Activated CD8-positive, alpha-beta memory T cell treated with anti-CD3 and anti-CD28 coated beads for 36 hours (primary cell): ENCODE results near the gene CDKN1C. TPM values are rescaled to one million over a fixed set of nuclear protein-coding genes. Genes with fewer than 3 reads are reported as not detected.
"Not testable (repeated sequence)": the region's sequence is repeated elsewhere in the genome, so short reads cannot be mapped to it uniquely, and the experiment has no call there.

Source experiments
- CTCF ChIA-PET: fragments of 350-600 bp; sonication (Branson Sonifier 250); formaldehyde crosslinking; loops from one replicate; lab custom pipeline; 2021; ENCODE audit warnings: antibody characterized with exemption; lab: Charles Lee
- POLR2A ChIA-PET: fragments of 350-600 bp; sonication (Branson Sonifier 250); formaldehyde crosslinking; loops from one replicate; lab custom pipeline; 2021; ENCODE audit warnings: antibody characterized with exemption; lab: Charles Lee
- total RNA-seq, 2 experiments: library from RNA; stranded (reverse); gene quantifications; one replicate each; pipeline ENCODE4 v1.2.3, GENCODE V29; 2021

CDKN1C gene
- total RNA-seq, 2 experiments from 2014 or later = 0.40 to 0.55 TPM

- POLR2A ChIA-PET = interaction anchor here (1.0 kb wide), 1 partner anchor 16 kb away, joined by 4 read pairs; the partner anchor contains the start of gene PHLDA2
- CTCF ChIA-PET = interaction anchor here (1.9 kb wide), 1 partner anchor 21 kb away, joined by 6 read pairs; no protein-coding TSS in a partner anchor
Observed at GRCh38 chr11:2913019-2913431, 27.4 kb upstream of the CDKN1C start.

DNA sequence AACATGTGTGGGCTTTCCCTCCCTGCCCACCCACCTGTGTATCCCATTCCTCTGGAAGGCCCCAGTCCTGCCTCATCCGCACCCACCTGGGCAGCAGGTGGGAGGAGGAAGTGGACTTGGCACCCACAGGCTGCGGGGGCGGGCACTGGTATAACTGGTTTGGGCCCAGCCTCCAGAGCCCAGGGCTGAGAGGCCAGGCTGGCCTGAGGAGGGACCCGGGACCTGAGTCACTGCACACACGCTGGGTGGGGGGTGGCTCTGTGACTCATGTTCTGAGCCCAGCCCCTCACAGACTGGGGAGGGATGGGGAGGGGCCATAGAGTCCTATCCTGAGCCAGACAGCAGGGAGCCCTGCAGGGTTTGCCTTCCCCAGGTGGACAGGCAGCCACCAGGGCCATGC, 26.9 kb upstream of the CDKN1C start:
- ChIA-PET POLR2A (no interaction called here), CTCF (interaction anchor here (1.3 kb wide), 1 partner anchor 100 kb away, joined by 3 read pairs; no protein-coding TSS in a partner anchor)

GRCh38 chr11:2911785-2912391, 26.3 kb upstream of the CDKN1C start:
- ChIA-PET CTCF (interaction anchor here (1.3 kb wide), 1 partner anchor 101 kb away, joined by 3 read pairs; no protein-coding TSS in a partner anchor), POLR2A (no interaction called here)

- POLR2A ChIA-PET = no interaction called here
Observed at GRCh38 chr11:2911088-2911784, 25.7 kb upstream of the CDKN1C start.

DNA sequence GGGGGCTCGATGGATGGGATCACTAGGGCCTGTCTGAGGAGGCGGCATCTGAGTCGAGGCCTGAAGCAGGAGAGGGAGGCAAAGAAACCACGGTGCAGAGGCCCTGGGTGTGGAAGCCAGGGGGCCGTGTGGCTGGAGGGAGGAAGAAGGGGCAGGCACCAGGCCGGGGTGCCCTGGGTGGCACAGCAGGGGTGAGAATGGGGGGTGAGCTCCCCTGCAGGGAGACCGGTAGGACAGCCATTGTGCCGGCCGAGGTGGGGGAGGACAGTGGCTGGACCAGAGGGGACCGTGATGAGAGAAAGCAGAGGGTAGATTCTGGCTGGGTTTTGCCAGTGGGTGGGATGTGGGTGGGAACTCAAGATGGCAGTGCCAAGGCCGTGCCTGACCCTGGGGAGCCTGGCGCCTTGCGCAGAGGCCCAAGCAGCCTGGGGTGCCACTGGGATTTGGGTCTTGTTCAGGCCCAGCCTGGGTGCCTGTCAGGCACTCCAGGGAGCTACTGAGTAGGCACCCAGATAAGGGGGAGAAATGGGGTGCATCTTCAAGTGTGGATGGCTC, 24.9 kb upstream of the CDKN1C start:
- ChIA-PET CTCF (no interaction called here), POLR2A (no interaction called here)

More at GRCh38 chr11:2911088-2911784, 25.7 kb upstream of the CDKN1C start:
- CTCF ChIA-PET = interaction anchor here (1.3 kb wide), 1 partner anchor 102 kb away, joined by 3 read pairs; no protein-coding TSS in a partner anchor

- ChIA-PET POLR2A (interaction anchor here (0.5 kb wide), 1 partner anchor 12 kb away, joined by 6 read pairs; no protein-coding TSS in a partner anchor), CTCF (interaction anchor here (0.6 kb wide), 1 partner anchor 186 kb away, joined by 3 read pairs; no protein-coding TSS in a partner anchor)
Observed at GRCh38 chr11:2909133-2909902, 23.7 kb upstream of the CDKN1C start.

- CTCF ChIA-PET = no interaction called here
- POLR2A ChIA-PET = no interaction called here
Observed at GRCh38 chr11:2908130-2908529, 22.6 kb upstream of the CDKN1C start.

- CTCF ChIA-PET, POLR2A ChIA-PET: not testable (repeated sequence)
Observed at GRCh38 chr11:2905299-2905698, 19.7 kb upstream of the CDKN1C start.

GRCh38 chr11:2904153-2905052, 18.8 kb upstream of the CDKN1C start:
- ChIA-PET CTCF (interaction anchor here (0.5 to 3.2 kb wide), 5 partner anchors 12 to 71 kb away, joined by 3 to 10 read pairs (median 3); no protein-coding TSS in a partner anchor), POLR2A (no interaction called here)

DNA sequence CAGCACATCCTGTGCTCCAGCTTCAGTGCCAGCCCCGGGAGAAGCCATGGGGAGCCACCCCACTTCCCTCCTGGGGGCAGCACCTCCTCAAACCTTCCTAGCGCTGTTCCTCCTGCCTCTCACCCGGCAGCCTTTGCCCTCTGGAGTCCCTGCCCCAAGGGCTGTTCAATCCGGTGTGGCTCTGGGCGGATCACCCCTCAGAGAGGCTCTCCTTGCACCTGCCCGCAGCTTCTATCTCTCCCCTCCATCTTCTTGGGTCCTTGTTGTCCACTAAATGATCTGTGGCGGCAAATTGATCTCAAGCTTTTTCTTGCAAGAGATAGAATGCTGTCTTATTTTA, 18.1 kb upstream of the CDKN1C start:
- POLR2A ChIA-PET = interaction anchor here (1.7 to 2.4 kb wide), 2 partner anchors 12 to 26 kb away, joined by 8 to 14 read pairs; partner anchors contain the start of gene PHLDA2

DNA sequence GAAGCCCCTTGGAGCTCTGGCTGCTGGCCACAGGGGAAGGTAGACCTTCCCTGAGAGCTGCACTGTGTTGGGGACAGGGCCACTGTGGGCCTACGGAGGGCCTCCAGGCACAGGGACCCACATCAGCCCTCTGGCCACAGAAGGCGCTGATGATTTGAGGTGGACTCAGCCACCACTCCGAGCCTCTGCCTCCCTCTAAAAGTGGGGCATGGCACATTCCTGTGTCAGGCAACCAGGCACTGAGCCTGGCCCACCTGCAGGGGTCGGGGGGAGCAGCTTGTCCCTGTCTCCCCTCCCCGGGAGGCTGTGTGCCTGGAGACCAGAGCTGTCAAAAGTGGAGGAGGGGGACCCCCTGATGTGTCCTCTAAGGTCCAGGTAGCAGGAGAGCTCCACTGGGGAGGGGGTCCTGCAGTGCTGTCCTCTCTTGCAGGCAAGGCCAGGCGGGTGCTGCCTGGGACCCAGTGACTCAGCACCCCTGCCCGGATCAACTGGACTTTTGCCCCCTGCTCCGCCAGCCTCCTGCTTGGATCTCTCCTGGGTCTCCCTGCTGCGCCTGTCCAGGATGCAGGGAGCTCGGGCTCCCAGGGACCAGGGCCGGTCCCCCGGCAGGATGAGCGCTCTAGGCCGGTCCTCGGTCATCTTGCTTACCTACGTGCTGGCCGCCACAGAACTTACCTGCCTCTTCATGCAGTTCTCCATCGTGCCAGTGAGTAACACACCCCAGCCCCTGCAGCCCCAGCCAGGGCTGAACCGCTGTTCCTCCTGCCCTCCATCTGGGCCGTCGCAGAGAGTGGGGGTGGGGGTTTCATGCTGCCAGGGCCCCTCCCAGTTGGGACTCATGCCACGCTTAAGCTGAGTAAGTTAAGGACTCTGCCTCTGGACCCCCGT, 17.5 kb upstream of the CDKN1C start:
- CTCF ChIA-PET = interaction anchor here (0.8 to 3.2 kb wide), 5 partner anchors 11 to 370 kb away, joined by 3 to 10 read pairs (median 6); no protein-coding TSS in a partner anchor
- POLR2A ChIA-PET = interaction anchor here (1.7 to 2.4 kb wide), 2 partner anchors 11 to 26 kb away, joined by 8 to 14 read pairs; partner anchors contain the start of gene PHLDA2

More for the DNA sequence above, 18.1 kb upstream of the CDKN1C start:
- CTCF ChIA-PET = interaction anchor here (0.5 to 3.2 kb wide), 6 partner anchors 12 to 370 kb away, joined by 3 to 10 read pairs (median 4); no protein-coding TSS in a partner anchor

DNA sequence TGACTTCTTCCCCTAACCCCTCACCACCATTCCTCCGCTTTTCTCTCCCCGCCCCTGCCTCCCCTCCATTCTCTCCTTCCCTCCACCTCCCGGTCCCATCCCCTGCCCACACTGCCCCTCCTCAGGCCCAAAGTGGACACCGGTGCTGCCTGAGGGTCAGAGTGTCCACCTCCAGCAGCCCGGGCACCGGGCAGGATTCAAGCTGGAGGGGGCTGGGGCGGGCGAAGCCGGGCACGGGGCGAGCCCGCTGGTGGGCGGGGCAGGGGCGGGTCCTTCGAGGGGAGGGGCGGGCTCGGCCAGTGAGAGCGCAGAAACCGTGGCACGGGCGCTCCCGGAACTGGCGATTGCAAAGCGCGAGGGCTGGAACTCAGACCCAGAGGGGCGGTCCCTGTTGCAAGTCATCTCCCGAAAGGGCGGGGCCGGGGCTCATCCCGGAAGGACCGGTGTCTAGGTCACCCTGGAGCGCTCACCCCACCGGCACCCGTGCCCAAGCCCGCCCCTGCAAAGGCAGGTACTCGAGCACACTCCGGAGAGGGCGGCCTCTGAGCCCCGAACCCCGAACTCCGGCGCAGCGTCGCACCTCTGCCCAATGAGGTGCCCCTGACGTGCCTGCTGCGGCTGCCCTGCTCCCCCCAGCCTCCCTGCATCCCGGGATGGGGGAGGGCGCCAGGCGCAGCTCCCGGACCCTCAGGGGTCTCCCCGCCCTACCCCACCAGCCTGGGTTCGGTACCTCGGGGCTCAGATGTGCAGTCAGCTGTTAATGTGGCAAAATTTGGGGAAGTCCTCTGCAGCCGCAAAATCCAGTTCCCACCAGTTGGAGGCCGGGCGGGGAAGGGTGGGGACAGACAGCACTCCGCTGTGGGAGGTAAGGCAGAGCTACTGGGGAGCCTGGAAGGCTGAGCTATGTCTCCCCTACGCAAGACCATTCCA, 16.5 kb upstream of the CDKN1C start:
- POLR2A ChIA-PET = interaction anchor here (0.6 to 2.4 kb wide), 4 partner anchors 10 to 482 kb away, joined by 3 to 14 read pairs (median 8); partner anchors contain the start of gene PHLDA2
- CTCF ChIA-PET = interaction anchor here (0.7 to 3.2 kb wide), 4 partner anchors 10 to 483 kb away, joined by 3 to 10 read pairs (median 6); no protein-coding TSS in a partner anchor

- ChIA-PET CTCF (interaction anchor here (0.7 kb wide), 1 partner anchor 460 kb away, joined by 3 read pairs; no protein-coding TSS in a partner anchor), POLR2A (interaction anchor here (0.6 to 2.4 kb wide), 2 partner anchors 9 to 469 kb away, joined by 3 to 14 read pairs; no protein-coding TSS in a partner anchor)
Observed at GRCh38 chr11:2901196-2901796, 15.7 kb upstream of the CDKN1C start.

GRCh38 chr11:2899080-2899783, 13.7 kb upstream of the CDKN1C start:
- CTCF ChIA-PET = interaction anchor here (1.7 to 1.8 kb wide), 2 partner anchors 31 to 192 kb away, joined by 4 read pairs; no protein-coding TSS in a partner anchor
- POLR2A ChIA-PET = interaction anchor here (1.2 kb wide), 1 partner anchor 30 kb away, joined by 3 read pairs; the partner anchor contains the start of gene PHLDA2
